Neural cell (in vitro differentiated cells): ENCODE results near the gene HIVEP2. TPM values are rescaled to one million over a fixed set of nuclear protein-coding genes. Genes with fewer than 3 reads are reported as not detected.

Experiments used
- H2AFZ ChIP-seq: fragments of 200-600, 300-800 bp; sonication (generic), shearing (Covaris generic); 2 replicates; pipeline ENCODE4 v1.6.0; 2014; ENCODE audit warnings: low read depth, mild to moderate bottlenecking, antibody characterized with exemption, low read length, moderate library complexity
- H3F3A ChIP-seq: fragments of 200-600 bp; shearing (Covaris generic); 2 replicates; pipeline ENCODE4 v1.6.1; 2016; ENCODE audit warnings: mild to moderate bottlenecking, moderate library complexity, mixed read lengths, antibody characterized with exemption, low read length; ENCODE audit not compliant: insufficient read depth, poor library complexity, severe bottlenecking
- H3K27ac ChIP-seq: fragments of 200-600, 300-800 bp; sonication (generic), shearing (Covaris generic); 2 replicates; pipeline ENCODE4 v1.5.1; 2014; ENCODE audit warnings: mild to moderate bottlenecking, low read length, moderate library complexity
- H3K27me3 ChIP-seq: fragments of 300-800, 200-600 bp; sonication (generic), shearing (Covaris generic); 2 replicates; pipeline ENCODE4 v1.6.0; 2014; ENCODE audit warnings: mild to moderate bottlenecking, low read depth, low read length, moderate library complexity; ENCODE audit not compliant: insufficient read depth
- H3K36me3 ChIP-seq: fragments of 300-800, 200-600 bp; sonication (generic), shearing (Covaris generic); 2 replicates; pipeline ENCODE4 v1.5.1; 2014; ENCODE audit warnings: mild to moderate bottlenecking, antibody characterized with exemption, low read length, moderate library complexity; ENCODE audit not compliant: insufficient read depth
- H3K4me2 ChIP-seq: fragments of 300-800, 200-600 bp; sonication (generic), shearing (Covaris generic); 2 replicates; pipeline ENCODE4 v1.6.0; 2014; ENCODE audit warnings: mild to moderate bottlenecking, low read length
- H3K4me3 ChIP-seq: fragments of 300-800, 200-600 bp; sonication (generic), shearing (Covaris generic); 2 replicates; pipeline ENCODE4 v1.5.1; 2014; ENCODE audit warnings: mild to moderate bottlenecking, low read length, moderate library complexity
- H3K79me2 ChIP-seq: fragments of 200-600 bp; shearing (Covaris generic); replicated peaks from 2 replicates; pipeline ENCODE4 v1.6.0; 2014; ENCODE audit warnings: mild to moderate bottlenecking, low read length, moderate library complexity; ENCODE audit not compliant: insufficient read depth
- H3K9ac ChIP-seq: fragments of 300-800, 200-600 bp; sonication (generic), shearing (Covaris generic); 2 replicates; pipeline ENCODE4 v1.6.1; 2016; ENCODE audit warnings: mild to moderate bottlenecking, low read length, mixed read lengths
- H3K9me2 ChIP-seq: fragments of 200-600 bp; shearing (Covaris generic); 2 replicates; pipeline ENCODE4 v1.6.1; 2016; ENCODE audit warnings: mild to moderate bottlenecking, low read length, mixed read lengths; ENCODE audit not compliant: insufficient read depth
- H3K9me3 ChIP-seq: fragments of 200-600, 300-800 bp; sonication (generic), shearing (Covaris generic); 2 replicates; pipeline ENCODE4 v1.6.1; 2016; ENCODE audit warnings: mild to moderate bottlenecking, mixed run types, low read length, moderate library complexity, mixed read lengths
- H4K20me1 ChIP-seq: fragments of 200-600 bp; shearing (Covaris generic); 2 replicates; pipeline ENCODE4 v1.6.1; 2016; ENCODE audit warnings: mild to moderate bottlenecking, mixed run types; ENCODE audit not compliant: insufficient read depth
- CTCF ChIP-seq: fragments of 450-650 bp; IDR thresholded peaks from 2 replicates; pipeline ENCODE4 v1.5.1; 2014; ENCODE audit warnings: antibody characterized with exemption, mild to moderate bottlenecking, moderate library complexity; ENCODE audit not compliant: poor library complexity, severe bottlenecking
- EP300 ChIP-seq: fragments of 450-650 bp; conservative IDR thresholded peaks from 2 replicates; pipeline ENCODE4 v1.6.1; 2014; ENCODE audit warnings: antibody characterized with exemption, mild to moderate bottlenecking, moderate library complexity; ENCODE audit not compliant: poor library complexity, severe bottlenecking
- EZH2 ChIP-seq: fragments of 200-600, 300-800 bp; shearing (Covaris generic), sonication (generic); IDR thresholded peaks from 2 replicates; pipeline ENCODE4 v1.6.1; 2014; ENCODE audit warnings: antibody characterized with exemption, low read length, borderline replicate concordance, mild to moderate bottlenecking; ENCODE audit not compliant: insufficient read depth, poor library complexity, severe bottlenecking
- MXI1 ChIP-seq: fragments of 450-650 bp; conservative IDR thresholded peaks from 2 replicates; pipeline ENCODE4 v1.6.1; 2014; ENCODE audit warnings: antibody characterized with exemption, mild to moderate bottlenecking; ENCODE audit not compliant: poor library complexity, severe bottlenecking
- POLR2AphosphoS5 ChIP-seq: IDR thresholded peaks from 2 replicates; pipeline ENCODE4 v1.6.1; 2012
- RAD21 ChIP-seq: fragments of 450-650 bp; conservative IDR thresholded peaks from 2 replicates; pipeline ENCODE4 v1.6.1; 2014; ENCODE audit warnings: antibody characterized with exemption, mild to moderate bottlenecking, moderate library complexity
- REST ChIP-seq: IDR thresholded peaks from 2 replicates; pipeline ENCODE4 v1.6.1; 2012; ENCODE audit warnings: borderline replicate concordance
- SMC3 ChIP-seq: fragments of 450-650 bp; conservative IDR thresholded peaks from 2 replicates; pipeline ENCODE4 v1.6.1; 2014; ENCODE audit warnings: antibody characterized with exemption, mild to moderate bottlenecking, moderate library complexity; ENCODE audit not compliant: poor library complexity
- TAF1 ChIP-seq: IDR thresholded peaks from 2 replicates; pipeline ENCODE4 v1.6.1; 2012; ENCODE audit warnings: low read depth
- polyA plus RNA-seq: library from polyadenylated mRNA; depleted of rRNA; stranded (reverse); fragments of >200 nt; gene quantifications from 2 replicates; pipeline ENCODE4 v1.2.3, GENCODE V29; 2014

Gene HIVEP2
- polyA plus RNA-seq, 1 donor from 2014 or later: 6.0 TPM

- Histone ChIP-seq H3K27ac (no peak overlapping the region), H3K9ac (no peak overlapping the region), H3K9me3 (no peaks in the 10 kb centered on the region), H3K4me3 (no peak overlapping the region), H3K27me3 (no peaks in the 10 kb centered on the region), H3K9me2 (no peaks in the 10 kb centered on the region), H4K20me1 (no peaks in the 10 kb centered on the region), H3K36me3 (no peaks in the 10 kb centered on the region), H3F3A (no peaks in the 10 kb centered on the region), H2AFZ (no peak overlapping the region), H3K4me2 (no peak overlapping the region), H3K79me2 (no peaks in the 10 kb centered on the region)
- no peak for TF ChIP-seq EZH2
- TF ChIP-seq SMC3: no peak
- no peak for TF ChIP-seq RAD21
- no peak for TF ChIP-seq REST
- no peak for TF ChIP-seq TAF1
- no peak for TF ChIP-seq POLR2AphosphoS5
- no peak for TF ChIP-seq MXI1
- TF ChIP-seq CTCF: no peak
- no peak for TF ChIP-seq EP300
These were observed 48.2 kb downstream of the HIVEP2 start for GRCh38 chr6:142896732-142897131.

GRCh38 chr6:142893088-142893487 is 51.9 kb downstream of the HIVEP2 start:
- H2AFZ ChIP-seq: no peak overlapping the region
- no peak overlapping the region for H3K4me2 ChIP-seq

More at GRCh38 chr6:142893088-142893487, 51.9 kb downstream of the HIVEP2 start:
- H3K9me3 ChIP-seq: no peaks in the 10 kb centered on the region
- no peak for TF ChIP-seq TAF1
- H3K79me2 ChIP-seq: no peaks in the 10 kb centered on the region
- no peaks in the 10 kb centered on the region for H3F3A ChIP-seq
- H3K36me3 ChIP-seq: no peaks in the 10 kb centered on the region
- H3K27me3 ChIP-seq: no peaks in the 10 kb centered on the region
- H3K4me3 ChIP-seq: no peak overlapping the region
- H3K9ac ChIP-seq: no peak overlapping the region
- no peaks in the 10 kb centered on the region for H3K9me2 ChIP-seq
- no peak overlapping the region for H3K27ac ChIP-seq
- no peaks in the 10 kb centered on the region for H4K20me1 ChIP-seq
